SK-N-SH treated with all-trans-retinoic acid at 6 μM for 48 hours (cell line): ENCODE data around the gene ABCB8.

Experiments
- ATAC-seq: fragments of 200-7000 bp; cut with Tn5 transposase; 3 replicates; pipeline ENCODE4 v1.9.1; 2020; ENCODE audit warnings: mild to moderate bottlenecking, moderate library complexity
- ARNTL ChIP-seq: fragments of 450-650 bp; formaldehyde crosslinking; IDR thresholded peaks from 2 replicates; pipeline ENCODE4 v1.5.0; 2020; ENCODE audit warnings: low read depth, mild to moderate bottlenecking, moderate library complexity, borderline replicate concordance
- BACH2 ChIP-seq: fragments of 250-450 bp; sonication (Bioruptor Pico); IDR thresholded peaks from 2 replicates; pipeline ENCODE4 v1.9.0; 2021; ENCODE audit warnings: mild to moderate bottlenecking, borderline replicate concordance
- CSDC2 ChIP-seq: fragments of 250-450 bp; sonication (Bioruptor Pico); IDR thresholded peaks from 2 replicates; pipeline ENCODE4 v1.5.0; 2020; ENCODE audit warnings: mild to moderate bottlenecking, moderate library complexity
- ESRRG ChIP-seq: fragments of 250-450 bp; sonication (Bioruptor Pico); IDR thresholded peaks from 2 replicates; pipeline ENCODE4 v1.6.1; 2021; ENCODE audit warnings: mild to moderate bottlenecking
- GLIS3 ChIP-seq: fragments of 250-450 bp; sonication (Bioruptor Pico); IDR thresholded peaks from 2 replicates; pipeline ENCODE4 v1.5.0; 2020; ENCODE audit warnings: mild to moderate bottlenecking, moderate library complexity
- ISL1 ChIP-seq: fragments of 250-450 bp; sonication (Bioruptor Pico); IDR thresholded peaks from 2 replicates; pipeline ENCODE4 v2.1.2; 2022; ENCODE audit warnings: mild to moderate bottlenecking, moderate library complexity
- OSR1 ChIP-seq: fragments of 250-450 bp; sonication (Bioruptor Pico); IDR thresholded peaks from 2 replicates; pipeline ENCODE4 v1.8.0; 2022; ENCODE audit warnings: moderate library complexity, mild to moderate bottlenecking, inconsistent platforms
- PPARA ChIP-seq: fragments of 250-450 bp; sonication (Bioruptor Pico); IDR thresholded peaks from 2 replicates; pipeline ENCODE4 v1.5.0; 2020; ENCODE audit warnings: mild to moderate bottlenecking, borderline replicate concordance
- RARB ChIP-seq: fragments of 250-450 bp; sonication (Bioruptor Pico); IDR thresholded peaks from 2 replicates; pipeline ENCODE4 v1.8.0; 2021; ENCODE audit warnings: mild to moderate bottlenecking, moderate library complexity
- SNAI2 ChIP-seq: fragments of 250-450 bp; sonication (Bioruptor Pico); IDR thresholded peaks from 2 replicates; pipeline ENCODE4 v1.5.0; 2020; ENCODE audit warnings: mild to moderate bottlenecking, moderate library complexity
- TCF4 ChIP-seq: fragments of 250-450 bp; sonication (Bioruptor Pico); IDR thresholded peaks from 2 replicates; pipeline ENCODE4 v1.8.0; 2021; ENCODE audit warnings: mild to moderate bottlenecking, moderate library complexity, borderline replicate concordance
- TOX ChIP-seq: fragments of 250-450 bp; sonication (Bioruptor Pico); IDR thresholded peaks from 2 replicates; pipeline ENCODE4 v1.8.0; 2021; ENCODE audit warnings: mild to moderate bottlenecking, moderate library complexity, borderline replicate concordance
- ZC3H10 ChIP-seq: fragments of 250-450 bp; sonication (Bioruptor Pico); IDR thresholded peaks from 2 replicates; pipeline ENCODE4 v1.5.1; 2021; ENCODE audit warnings: mild to moderate bottlenecking, moderate library complexity
- ZFP3 ChIP-seq: fragments of 250-450 bp; sonication (Bioruptor Pico); IDR thresholded peaks from 2 replicates; pipeline ENCODE4 v1.5.0; 2020; ENCODE audit warnings: mild to moderate bottlenecking, moderate library complexity
- ZFP30 ChIP-seq: fragments of 450-650 bp; formaldehyde crosslinking; IDR thresholded peaks from 2 replicates; pipeline ENCODE4 v1.5.0; 2022; ENCODE audit warnings: mild to moderate bottlenecking, moderate library complexity
- ZNF565 ChIP-seq: fragments of 450-650 bp; formaldehyde crosslinking; conservative IDR thresholded peaks from 2 replicates; pipeline ENCODE4 v1.5.0; 2020; ENCODE audit warnings: low read depth, mild to moderate bottlenecking, moderate library complexity
- ZNF70 ChIP-seq: fragments of 450-650 bp; formaldehyde crosslinking; IDR thresholded peaks from 2 replicates; pipeline ENCODE4 v1.5.0; 2020; ENCODE audit warnings: mild to moderate bottlenecking, moderate library complexity
- TF ChIP-seq, protein P1 (sequence below): fragments of 250-450 bp; sonication (Bioruptor Pico); IDR thresholded peaks from 2 replicates; pipeline ENCODE4 v1.5.0; 2020; ENCODE audit warnings: mild to moderate bottlenecking, moderate library complexity
- TF ChIP-seq, protein P2 (sequence below): fragments of 250-450 bp; sonication (Bioruptor Pico); IDR thresholded peaks from 2 replicates; pipeline ENCODE4 v1.5.1; 2021; ENCODE audit warnings: mild to moderate bottlenecking, moderate library complexity
- TF ChIP-seq, protein P3 (sequence below): fragments of 250-450 bp; sonication (Bioruptor Pico); IDR thresholded peaks from 2 replicates; pipeline ENCODE4 v1.8.0; 2021; ENCODE audit warnings: low read depth, mild to moderate bottlenecking, moderate library complexity, borderline replicate concordance
- TF ChIP-seq, protein P4 (sequence below): fragments of 250-450 bp; sonication (Bioruptor Pico); IDR thresholded peaks from 2 replicates; pipeline ENCODE4 v1.8.0; 2020; ENCODE audit warnings: mild to moderate bottlenecking, moderate library complexity, borderline replicate concordance

ABCB8 gene

GRCh38 chr7:151031011-151031410 lies 2.8 kb downstream of the ABCB8 start:
- TF ChIP-seq ARNTL (no peak), BACH2 (CRISPR knock-in tag) (no peak), TOX (no peak), OSR1 (CRISPR knock-in tag) (no peak), RARB (CRISPR knock-in tag) (no peak), ZFP30 (CRISPR knock-in tag) (no peak), SNAI2 (CRISPR knock-in tag) (no peak), TCF4 (CRISPR knock-in tag) (no peak), PPARA (CRISPR knock-in tag) (no peak), ZFP3 (CRISPR knock-in tag) (no peak)
- TF ChIP-seq, protein P1, sequence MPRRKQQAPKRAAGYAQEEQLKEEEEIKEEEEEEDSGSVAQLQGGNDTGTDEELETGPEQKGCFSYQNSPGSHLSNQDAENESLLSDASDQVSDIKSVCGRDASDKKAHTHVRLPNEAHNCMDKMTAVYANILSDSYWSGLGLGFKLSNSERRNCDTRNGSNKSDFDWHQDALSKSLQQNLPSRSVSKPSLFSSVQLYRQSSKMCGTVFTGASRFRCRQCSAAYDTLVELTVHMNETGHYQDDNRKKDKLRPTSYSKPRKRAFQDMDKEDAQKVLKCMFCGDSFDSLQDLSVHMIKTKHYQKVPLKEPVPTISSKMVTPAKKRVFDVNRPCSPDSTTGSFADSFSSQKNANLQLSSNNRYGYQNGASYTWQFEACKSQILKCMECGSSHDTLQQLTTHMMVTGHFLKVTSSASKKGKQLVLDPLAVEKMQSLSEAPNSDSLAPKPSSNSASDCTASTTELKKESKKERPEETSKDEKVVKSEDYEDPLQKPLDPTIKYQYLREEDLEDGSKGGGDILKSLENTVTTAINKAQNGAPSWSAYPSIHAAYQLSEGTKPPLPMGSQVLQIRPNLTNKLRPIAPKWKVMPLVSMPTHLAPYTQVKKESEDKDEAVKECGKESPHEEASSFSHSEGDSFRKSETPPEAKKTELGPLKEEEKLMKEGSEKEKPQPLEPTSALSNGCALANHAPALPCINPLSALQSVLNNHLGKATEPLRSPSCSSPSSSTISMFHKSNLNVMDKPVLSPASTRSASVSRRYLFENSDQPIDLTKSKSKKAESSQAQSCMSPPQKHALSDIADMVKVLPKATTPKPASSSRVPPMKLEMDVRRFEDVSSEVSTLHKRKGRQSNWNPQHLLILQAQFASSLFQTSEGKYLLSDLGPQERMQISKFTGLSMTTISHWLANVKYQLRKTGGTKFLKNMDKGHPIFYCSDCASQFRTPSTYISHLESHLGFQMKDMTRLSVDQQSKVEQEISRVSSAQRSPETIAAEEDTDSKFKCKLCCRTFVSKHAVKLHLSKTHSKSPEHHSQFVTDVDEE, result no peak
- TF ChIP-seq, protein P2, sequence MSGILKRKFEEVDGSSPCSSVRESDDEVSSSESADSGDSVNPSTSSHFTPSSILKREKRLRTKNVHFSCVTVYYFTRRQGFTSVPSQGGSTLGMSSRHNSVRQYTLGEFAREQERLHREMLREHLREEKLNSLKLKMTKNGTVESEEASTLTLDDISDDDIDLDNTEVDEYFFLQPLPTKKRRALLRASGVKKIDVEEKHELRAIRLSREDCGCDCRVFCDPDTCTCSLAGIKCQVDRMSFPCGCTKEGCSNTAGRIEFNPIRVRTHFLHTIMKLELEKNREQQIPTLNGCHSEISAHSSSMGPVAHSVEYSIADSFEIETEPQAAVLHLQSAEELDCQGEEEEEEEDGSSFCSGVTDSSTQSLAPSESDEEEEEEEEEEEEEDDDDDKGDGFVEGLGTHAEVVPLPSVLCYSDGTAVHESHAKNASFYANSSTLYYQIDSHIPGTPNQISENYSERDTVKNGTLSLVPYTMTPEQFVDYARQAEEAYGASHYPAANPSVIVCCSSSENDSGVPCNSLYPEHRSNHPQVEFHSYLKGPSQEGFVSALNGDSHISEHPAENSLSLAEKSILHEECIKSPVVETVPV, result no peak
- no peak for ATAC-seq

- TF ChIP-seq SNAI2 (CRISPR knock-in tag), result no peak
- TF ChIP-seq ZC3H10 (CRISPR knock-in tag), result no peak
- no peak for TF ChIP-seq ZFP3 (CRISPR knock-in tag)
- TF ChIP-seq BACH2 (CRISPR knock-in tag), result no peak
- TF ChIP-seq, protein P1, result no peak
- no peak for TF ChIP-seq ISL1 (CRISPR knock-in tag)
- TF ChIP-seq, protein P3, sequence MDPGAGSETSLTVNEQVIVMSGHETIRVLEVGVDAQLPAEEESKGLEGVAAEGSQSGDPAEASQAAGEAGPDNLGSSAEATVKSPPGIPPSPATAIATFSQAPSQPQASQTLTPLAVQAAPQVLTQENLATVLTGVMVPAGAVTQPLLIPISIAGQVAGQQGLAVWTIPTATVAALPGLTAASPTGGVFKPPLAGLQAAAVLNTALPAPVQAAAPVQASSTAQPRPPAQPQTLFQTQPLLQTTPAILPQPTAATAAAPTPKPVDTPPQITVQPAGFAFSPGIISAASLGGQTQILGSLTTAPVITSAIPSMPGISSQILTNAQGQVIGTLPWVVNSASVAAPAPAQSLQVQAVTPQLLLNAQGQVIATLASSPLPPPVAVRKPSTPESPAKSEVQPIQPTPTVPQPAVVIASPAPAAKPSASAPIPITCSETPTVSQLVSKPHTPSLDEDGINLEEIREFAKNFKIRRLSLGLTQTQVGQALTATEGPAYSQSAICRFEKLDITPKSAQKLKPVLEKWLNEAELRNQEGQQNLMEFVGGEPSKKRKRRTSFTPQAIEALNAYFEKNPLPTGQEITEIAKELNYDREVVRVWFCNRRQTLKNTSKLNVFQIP (CRISPR knock-in tag), result no peak
- TF ChIP-seq TOX, result no peak
- no peak for TF ChIP-seq GLIS3 (CRISPR knock-in tag)
- no peak for TF ChIP-seq ZFP30 (CRISPR knock-in tag)
- TF ChIP-seq TCF4 (CRISPR knock-in tag), result no peak
- no peak for TF ChIP-seq ZNF565 (CRISPR knock-in tag)
- no peak for TF ChIP-seq CSDC2 (CRISPR knock-in tag)
- TF ChIP-seq, protein P4, sequence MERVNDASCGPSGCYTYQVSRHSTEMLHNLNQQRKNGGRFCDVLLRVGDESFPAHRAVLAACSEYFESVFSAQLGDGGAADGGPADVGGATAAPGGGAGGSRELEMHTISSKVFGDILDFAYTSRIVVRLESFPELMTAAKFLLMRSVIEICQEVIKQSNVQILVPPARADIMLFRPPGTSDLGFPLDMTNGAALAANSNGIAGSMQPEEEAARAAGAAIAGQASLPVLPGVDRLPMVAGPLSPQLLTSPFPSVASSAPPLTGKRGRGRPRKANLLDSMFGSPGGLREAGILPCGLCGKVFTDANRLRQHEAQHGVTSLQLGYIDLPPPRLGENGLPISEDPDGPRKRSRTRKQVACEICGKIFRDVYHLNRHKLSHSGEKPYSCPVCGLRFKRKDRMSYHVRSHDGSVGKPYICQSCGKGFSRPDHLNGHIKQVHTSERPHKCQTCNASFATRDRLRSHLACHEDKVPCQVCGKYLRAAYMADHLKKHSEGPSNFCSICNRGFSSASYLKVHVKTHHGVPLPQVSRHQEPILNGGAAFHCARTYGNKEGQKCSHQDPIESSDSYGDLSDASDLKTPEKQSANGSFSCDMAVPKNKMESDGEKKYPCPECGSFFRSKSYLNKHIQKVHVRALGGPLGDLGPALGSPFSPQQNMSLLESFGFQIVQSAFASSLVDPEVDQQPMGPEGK (CRISPR knock-in tag), result no peak
- TF ChIP-seq, protein P2, result no peak
- no peak for TF ChIP-seq ESRRG (CRISPR knock-in tag)
- no peak for TF ChIP-seq PPARA (CRISPR knock-in tag)
- no peak for TF ChIP-seq ZNF70
- ATAC-seq, result no peak
These were observed 5.0 kb downstream of the ABCB8 start for GRCh38 chr7:151032936-151033863.
